ENCODE measurements around the gene BMI1.
"Not testable (repeated sequence)": the region's sequence is repeated elsewhere in the genome, so short reads cannot be mapped to it uniquely, and the experiment has no call there.

Gene BMI1

DNA sequence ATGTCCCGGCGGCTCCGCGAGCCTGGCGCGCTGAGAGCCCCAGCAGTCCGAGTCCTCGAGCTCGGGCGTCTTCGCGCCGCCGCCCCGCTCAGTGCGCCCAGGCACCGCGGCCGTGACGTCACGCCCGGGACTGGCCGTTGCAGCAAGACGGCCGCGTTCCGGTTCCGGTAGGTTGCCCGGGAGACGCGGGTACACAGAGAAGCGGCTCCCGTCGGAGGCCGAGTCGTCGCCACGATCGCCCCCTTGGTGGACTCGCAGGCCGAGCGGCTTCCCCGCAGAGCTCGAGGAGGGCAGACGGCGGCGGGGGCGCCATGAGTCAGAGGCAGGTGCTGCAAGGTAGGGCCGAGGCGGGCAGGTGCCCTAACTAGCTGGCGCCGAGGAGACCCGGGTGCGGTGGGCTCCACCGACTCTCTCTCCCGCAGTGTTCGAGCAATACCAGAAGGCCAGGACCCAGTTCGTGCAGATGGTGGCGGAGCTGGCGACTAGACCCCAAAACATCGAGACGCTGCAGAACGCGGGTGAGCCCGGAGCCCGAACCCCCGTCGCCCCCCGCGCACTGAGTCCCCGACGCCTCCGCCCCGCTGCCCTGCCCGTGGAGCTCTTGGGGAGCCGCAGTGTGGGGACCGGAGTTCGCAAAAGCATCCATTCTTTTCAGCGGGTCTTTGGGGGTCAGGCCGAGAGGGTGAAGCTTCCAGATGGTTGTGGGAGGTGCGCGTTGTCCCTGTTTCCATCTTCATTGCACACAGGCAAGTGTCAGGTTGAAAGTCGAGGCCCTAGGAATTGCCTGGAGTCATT is 24.6 kb downstream of the BMI1 start, which contains the start of gene SPAG6:
Gene SPAG6, plus strand, starts transcription at position 196 of the 795 bp plus-strand sequence. Its CDS starts 116 bp downstream, at position 312.
- no peak for TF ChIP-seq CTCF (IDR thresholded peaks at IDR 0.05)
- no peak for TF ChIP-seq ZFX (IDR thresholded peaks at IDR 0.05; ENCODE audit: borderline replicate concordance)
- H3K27ac ChIP-seq: no peak within 1 kb of the TSS

DNA sequence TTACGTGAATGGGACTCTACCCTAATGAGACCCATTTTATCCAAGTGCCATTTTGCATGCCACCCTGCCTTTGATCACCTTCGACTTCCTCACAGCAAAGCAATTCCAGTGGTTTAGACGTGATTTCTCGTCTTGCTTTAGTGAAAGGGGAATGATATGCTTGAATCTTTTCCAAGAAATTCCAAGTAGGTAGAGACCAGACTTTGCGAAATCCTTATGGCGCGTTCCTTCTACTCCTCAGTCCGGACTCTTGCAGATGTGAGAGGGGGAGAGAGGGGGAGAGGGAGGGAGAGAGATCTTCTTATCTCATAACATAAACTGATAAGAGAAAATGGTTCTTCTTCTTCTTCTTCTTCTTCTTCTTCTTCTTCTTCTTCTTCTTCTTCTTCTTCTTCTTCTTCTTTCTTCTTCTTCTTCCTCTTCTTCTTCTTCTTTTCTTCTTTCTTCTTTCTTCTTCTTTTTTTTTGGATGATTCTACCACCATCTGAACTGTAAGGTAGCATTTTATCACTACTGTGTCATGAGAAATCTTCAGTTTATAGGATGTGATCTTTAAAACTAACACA is 25.3 kb downstream of the BMI1 start:
- no peak overlapping the region for H3K27ac ChIP-seq
- no peak for TF ChIP-seq ZFX (IDR thresholded peaks at IDR 0.05; ENCODE audit: borderline replicate concordance)
- TF ChIP-seq CTCF (IDR thresholded peaks at IDR 0.05): no peak

GRCh38 chr10:22349755-22350154 is 28.9 kb downstream of the BMI1 start:
- no peak overlapping the region for H3K27ac ChIP-seq
- TF ChIP-seq CTCF (IDR thresholded peaks at IDR 0.05): no peak
- no peak for TF ChIP-seq ZFX (IDR thresholded peaks at IDR 0.05; ENCODE audit: borderline replicate concordance)

GRCh38 chr10:22351131-22351703 is 30.3 kb downstream of the BMI1 start:
- H3K27ac ChIP-seq: no peak overlapping the region
- no peak for TF ChIP-seq ZFX (IDR thresholded peaks at IDR 0.05; ENCODE audit: borderline replicate concordance)
- TF ChIP-seq CTCF (IDR thresholded peaks at IDR 0.05): no peak

DNA sequence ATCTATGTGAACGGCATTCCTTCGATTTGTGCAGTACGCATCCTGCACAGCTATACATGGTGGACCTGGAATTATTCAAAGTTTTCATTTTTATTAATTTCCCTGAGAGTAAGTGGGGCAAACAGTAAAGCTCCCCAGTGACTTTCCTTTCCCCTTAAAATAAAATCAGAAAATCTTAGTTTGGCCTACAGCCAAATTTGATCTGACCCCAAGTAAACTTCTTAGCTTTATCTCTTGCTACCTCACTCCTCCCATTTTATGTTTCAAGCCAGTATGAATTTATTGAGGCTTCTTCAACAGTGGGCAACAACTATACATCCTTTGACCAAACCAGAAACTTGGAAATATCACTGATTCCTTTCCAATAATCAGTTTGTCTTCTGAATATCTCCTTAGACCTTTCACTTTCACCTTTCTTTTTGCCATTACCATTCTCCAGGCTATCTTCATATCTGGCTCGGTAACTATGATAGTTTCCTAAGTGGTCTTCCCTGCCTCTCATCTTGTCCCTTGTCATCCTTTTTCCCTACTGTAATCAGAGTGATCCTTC is 35.5 kb downstream of the BMI1 start:
- no peak overlapping the region for H3K27ac ChIP-seq
- no peak for TF ChIP-seq ZFX (IDR thresholded peaks at IDR 0.05; ENCODE audit: borderline replicate concordance)
- TF ChIP-seq CTCF (IDR thresholded peaks at IDR 0.05): no peak

GRCh38 chr10:22357770-22358169 is 36.9 kb downstream of the BMI1 start:
- H3K27ac ChIP-seq: not testable (repeated sequence)

- no peak overlapping the region for H3K27ac ChIP-seq
- TF ChIP-seq ZFX (IDR thresholded peaks at IDR 0.05; ENCODE audit: borderline replicate concordance): no peak
- no peak for TF ChIP-seq CTCF (IDR thresholded peaks at IDR 0.05)
Observed at GRCh38 chr10:22363305-22363704, 42.4 kb downstream of the BMI1 start.
